ENCODE measurements around the gene GCGR. TPM values are rescaled to one million over a fixed set of nuclear protein-coding genes. Genes with fewer than 3 reads are reported as not detected.

Gene GCGR
- polyA plus RNA-seq, 1 donor from 2014 or later, result not detected

DNA sequence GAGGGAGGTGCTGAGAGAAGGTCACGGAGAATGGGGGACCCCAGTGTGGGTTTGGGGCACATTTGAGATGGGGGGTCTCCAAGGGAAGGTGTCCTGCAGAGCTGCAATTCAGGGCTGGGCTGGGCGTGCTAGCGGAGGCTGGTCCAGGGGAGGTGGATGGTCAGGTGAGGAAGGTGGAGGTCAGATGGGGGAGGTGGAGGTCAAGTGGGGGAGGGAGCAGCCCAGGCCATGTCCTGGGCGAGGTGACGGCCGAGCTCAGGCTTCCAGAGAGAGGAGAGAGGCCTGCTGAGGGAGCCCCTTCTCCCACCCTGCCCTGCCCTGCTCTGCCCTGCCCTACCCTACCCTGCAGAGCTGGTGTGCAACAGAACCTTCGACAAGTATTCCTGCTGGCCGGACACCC lies 6.5 kb downstream of the GCGR start:
- Histone ChIP-seq H3K9me2 (ENCODE audit: insufficient read depth, low read length) (no peaks in the 10 kb centered on the region), H3F3A (ENCODE audit: insufficient read depth, low read length, poor library complexity, severe bottlenecking) (no peaks in the 10 kb centered on the region), H3K9ac (ENCODE audit: low read length) (no peak overlapping the region), H3K79me2 (replicated peaks; ENCODE audit: insufficient read depth, low read length) (no peaks in the 10 kb centered on the region), H3K4me3 (ENCODE audit: low read length) (no peak overlapping the region), H3K4me2 (ENCODE audit: low read length) (no peak overlapping the region), H3K27me3 (ENCODE audit: insufficient read depth, low read depth, low read length) (peaks cover 23% of the 10 kb centered on the region), H3K36me3 (ENCODE audit: insufficient read depth, low read length) (no peaks in the 10 kb centered on the region), H2AFZ (ENCODE audit: low read depth, low read length) (no peak overlapping the region), H4K20me1 (ENCODE audit: insufficient read depth) (no peaks in the 10 kb centered on the region), H3K9me3 (ENCODE audit: low read length) (no peaks in the 10 kb centered on the region), H3K27ac (ENCODE audit: low read length) (no peak overlapping the region)
- TF ChIP-seq, protein P1, sequence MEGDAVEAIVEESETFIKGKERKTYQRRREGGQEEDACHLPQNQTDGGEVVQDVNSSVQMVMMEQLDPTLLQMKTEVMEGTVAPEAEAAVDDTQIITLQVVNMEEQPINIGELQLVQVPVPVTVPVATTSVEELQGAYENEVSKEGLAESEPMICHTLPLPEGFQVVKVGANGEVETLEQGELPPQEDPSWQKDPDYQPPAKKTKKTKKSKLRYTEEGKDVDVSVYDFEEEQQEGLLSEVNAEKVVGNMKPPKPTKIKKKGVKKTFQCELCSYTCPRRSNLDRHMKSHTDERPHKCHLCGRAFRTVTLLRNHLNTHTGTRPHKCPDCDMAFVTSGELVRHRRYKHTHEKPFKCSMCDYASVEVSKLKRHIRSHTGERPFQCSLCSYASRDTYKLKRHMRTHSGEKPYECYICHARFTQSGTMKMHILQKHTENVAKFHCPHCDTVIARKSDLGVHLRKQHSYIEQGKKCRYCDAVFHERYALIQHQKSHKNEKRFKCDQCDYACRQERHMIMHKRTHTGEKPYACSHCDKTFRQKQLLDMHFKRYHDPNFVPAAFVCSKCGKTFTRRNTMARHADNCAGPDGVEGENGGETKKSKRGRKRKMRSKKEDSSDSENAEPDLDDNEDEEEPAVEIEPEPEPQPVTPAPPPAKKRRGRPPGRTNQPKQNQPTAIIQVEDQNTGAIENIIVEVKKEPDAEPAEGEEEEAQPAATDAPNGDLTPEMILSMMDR (IDR thresholded peaks at IDR 0.05; ENCODE audit: poor library complexity, severe bottlenecking), result no peak
- TF ChIP-seq MXI1 (conservative IDR thresholded peaks at IDR 0.05; ENCODE audit: poor library complexity, severe bottlenecking) (no peak), POLR2AphosphoS5 (IDR thresholded peaks at IDR 0.05) (no peak), EZH2 (IDR thresholded peaks at IDR 0.05; ENCODE audit: borderline replicate concordance, insufficient read depth, low read length, poor library complexity, severe bottlenecking) (no peak), SMC3 (conservative IDR thresholded peaks at IDR 0.05; ENCODE audit: poor library complexity) (no peak), RAD21 (conservative IDR thresholded peaks at IDR 0.05) (no peak), EP300 (conservative IDR thresholded peaks at IDR 0.05; ENCODE audit: poor library complexity, severe bottlenecking) (no peak)
- TF ChIP-seq, protein P2, sequence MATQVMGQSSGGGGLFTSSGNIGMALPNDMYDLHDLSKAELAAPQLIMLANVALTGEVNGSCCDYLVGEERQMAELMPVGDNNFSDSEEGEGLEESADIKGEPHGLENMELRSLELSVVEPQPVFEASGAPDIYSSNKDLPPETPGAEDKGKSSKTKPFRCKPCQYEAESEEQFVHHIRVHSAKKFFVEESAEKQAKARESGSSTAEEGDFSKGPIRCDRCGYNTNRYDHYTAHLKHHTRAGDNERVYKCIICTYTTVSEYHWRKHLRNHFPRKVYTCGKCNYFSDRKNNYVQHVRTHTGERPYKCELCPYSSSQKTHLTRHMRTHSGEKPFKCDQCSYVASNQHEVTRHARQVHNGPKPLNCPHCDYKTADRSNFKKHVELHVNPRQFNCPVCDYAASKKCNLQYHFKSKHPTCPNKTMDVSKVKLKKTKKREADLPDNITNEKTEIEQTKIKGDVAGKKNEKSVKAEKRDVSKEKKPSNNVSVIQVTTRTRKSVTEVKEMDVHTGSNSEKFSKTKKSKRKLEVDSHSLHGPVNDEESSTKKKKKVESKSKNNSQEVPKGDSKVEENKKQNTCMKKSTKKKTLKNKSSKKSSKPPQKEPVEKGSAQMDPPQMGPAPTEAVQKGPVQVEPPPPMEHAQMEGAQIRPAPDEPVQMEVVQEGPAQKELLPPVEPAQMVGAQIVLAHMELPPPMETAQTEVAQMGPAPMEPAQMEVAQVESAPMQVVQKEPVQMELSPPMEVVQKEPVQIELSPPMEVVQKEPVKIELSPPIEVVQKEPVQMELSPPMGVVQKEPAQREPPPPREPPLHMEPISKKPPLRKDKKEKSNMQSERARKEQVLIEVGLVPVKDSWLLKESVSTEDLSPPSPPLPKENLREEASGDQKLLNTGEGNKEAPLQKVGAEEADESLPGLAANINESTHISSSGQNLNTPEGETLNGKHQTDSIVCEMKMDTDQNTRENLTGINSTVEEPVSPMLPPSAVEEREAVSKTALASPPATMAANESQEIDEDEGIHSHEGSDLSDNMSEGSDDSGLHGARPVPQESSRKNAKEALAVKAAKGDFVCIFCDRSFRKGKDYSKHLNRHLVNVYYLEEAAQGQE (IDR thresholded peaks at IDR 0.05; ENCODE audit: borderline replicate concordance), result no peak

DNA sequence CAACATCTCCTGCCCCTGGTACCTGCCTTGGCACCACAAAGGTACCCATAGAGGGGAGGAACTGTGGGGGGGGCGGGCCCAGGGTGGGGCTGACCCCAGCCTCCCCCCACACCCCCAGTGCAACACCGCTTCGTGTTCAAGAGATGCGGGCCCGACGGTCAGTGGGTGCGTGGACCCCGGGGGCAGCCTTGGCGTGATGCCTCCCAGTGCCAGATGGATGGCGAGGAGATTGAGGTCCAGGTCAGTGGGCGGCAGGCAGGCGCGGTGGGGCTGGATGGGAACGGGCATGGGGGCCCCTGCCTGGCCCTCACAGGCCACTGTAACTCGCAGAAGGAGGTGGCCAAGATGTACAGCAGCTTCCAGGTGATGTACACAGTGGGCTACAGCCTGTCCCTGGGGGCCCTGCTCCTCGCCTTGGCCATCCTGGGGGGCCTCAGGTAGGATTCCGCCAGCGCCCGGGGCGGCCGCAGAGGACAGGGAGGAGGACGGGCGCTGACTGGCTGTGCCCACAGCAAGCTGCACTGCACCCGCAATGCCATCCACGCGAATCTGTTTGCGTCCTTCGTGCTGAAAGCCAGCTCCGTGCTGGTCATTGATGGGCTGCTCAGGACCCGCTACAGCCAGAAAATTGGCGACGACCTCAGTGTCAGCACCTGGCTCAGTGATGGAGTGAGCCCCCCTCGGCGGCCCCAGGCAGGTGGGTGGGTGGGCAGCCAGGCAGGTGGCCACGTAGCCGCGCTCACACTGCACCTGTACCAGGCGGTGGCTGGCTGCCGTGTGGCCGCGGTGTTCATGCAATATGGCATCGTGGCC lies 7.1 kb downstream of the GCGR start:
- H3K9me2 ChIP-seq (ENCODE audit: insufficient read depth, low read length), result no peaks in the 10 kb centered on the region
- H3K27ac ChIP-seq (ENCODE audit: low read length), result no peak overlapping the region
- TF ChIP-seq EP300 (conservative IDR thresholded peaks at IDR 0.05; ENCODE audit: poor library complexity, severe bottlenecking), result no peak
- TF ChIP-seq EZH2 (IDR thresholded peaks at IDR 0.05; ENCODE audit: borderline replicate concordance, insufficient read depth, low read length, poor library complexity, severe bottlenecking), result no peak
- TF ChIP-seq, protein P2 (IDR thresholded peaks at IDR 0.05; ENCODE audit: borderline replicate concordance), result no peak
- TF ChIP-seq MXI1 (conservative IDR thresholded peaks at IDR 0.05; ENCODE audit: poor library complexity, severe bottlenecking), result no peak
- TF ChIP-seq TAF1 (IDR thresholded peaks at IDR 0.05; ENCODE audit: low read depth), result no peak
- no peak for TF ChIP-seq SMC3 (conservative IDR thresholded peaks at IDR 0.05; ENCODE audit: poor library complexity)
- no peak for TF ChIP-seq RAD21 (conservative IDR thresholded peaks at IDR 0.05)

More for the DNA sequence above, 7.1 kb downstream of the GCGR start:
- Histone ChIP-seq H3K9ac (ENCODE audit: low read length) (no peak overlapping the region), H3F3A (ENCODE audit: insufficient read depth, low read length, poor library complexity, severe bottlenecking) (no peaks in the 10 kb centered on the region), H4K20me1 (ENCODE audit: insufficient read depth) (no peaks in the 10 kb centered on the region), H3K36me3 (ENCODE audit: insufficient read depth, low read length) (no peaks in the 10 kb centered on the region), H3K79me2 (replicated peaks; ENCODE audit: insufficient read depth, low read length) (no peaks in the 10 kb centered on the region), H3K4me3 (ENCODE audit: low read length) (no peak overlapping the region), H3K27me3 (ENCODE audit: insufficient read depth, low read depth, low read length) (peaks cover 17% of the 10 kb centered on the region), H2AFZ (ENCODE audit: low read depth, low read length) (no peak overlapping the region), H3K9me3 (ENCODE audit: low read length) (no peaks in the 10 kb centered on the region), H3K4me2 (ENCODE audit: low read length) (no peak overlapping the region)
